Upper lobe of right lung (tissue), 1 donor: ENCODE data around the gene HCN3. TPM values are rescaled to one million over a fixed set of nuclear protein-coding genes. Genes with fewer than 3 reads are reported as not detected.
A peak's percentile ranks its signal among the peaks of the same experiment; 100 is the strongest.

ENCODE experiments used
- ATAC-seq: fragments of 200-7000 bp; cut with Tn5 transposase; one replicate; pipeline ENCODE4 v1.9.1; 2020; ENCODE audit warnings: mild to moderate bottlenecking, moderate library complexity
- DNase-seq: peaks from one replicate; pipeline ENCODE4 v3.0.0-alpha.2; 2020
- H3K27ac ChIP-seq: fragments of 200-600 bp; one replicate; pipeline ENCODE4 v1.8.0; 2022
- H3K27me3 ChIP-seq: fragments of 200-600 bp; one replicate; pipeline ENCODE4 v1.8.0; 2022; ENCODE audit warnings: mild to moderate bottlenecking
- H3K36me3 ChIP-seq: fragments of 200-600 bp; one replicate; pipeline ENCODE4 v1.8.0; 2022
- H3K4me1 ChIP-seq: fragments of 200-600 bp; one replicate; pipeline ENCODE4 v1.8.0; 2022
- H3K4me3 ChIP-seq: fragments of 200-600 bp; one replicate; pipeline ENCODE4 v1.8.0; 2022; ENCODE audit warnings: mild to moderate bottlenecking
- H3K9me3 ChIP-seq: fragments of 200-600 bp; one replicate; pipeline ENCODE4 v1.8.0; 2022
- intact Hi-C: fragments of 100-400 bp; cut with DNase I; formaldehyde crosslinking; loops from one replicate; pipeline ENCODE4 v1.11.0; 2022
- total RNA-seq: library from RNA; stranded (reverse); fragmentation: NEBNext Ultra II Directional; extraction: Animal tissue kit (Norgen Biotek cat#: 25700); gene quantifications from one replicate; pipeline ENCODE4 v1.2.1, GENCODE V29; 2021
- TF ChIP-seq, protein P1 (sequence below): fragments of 200-600 bp; IDR thresholded peaks from one replicate; pipeline ENCODE4 v1.8.0; 2022; ENCODE audit warnings: antibody characterized with exemption
- donor health status: DM: no; HTN: yes; CAD: no; lungs with severe emphysema.

The HCN3 gene
- total RNA-seq, 1 donor from 2014 or later: 2.6 TPM

DNA sequence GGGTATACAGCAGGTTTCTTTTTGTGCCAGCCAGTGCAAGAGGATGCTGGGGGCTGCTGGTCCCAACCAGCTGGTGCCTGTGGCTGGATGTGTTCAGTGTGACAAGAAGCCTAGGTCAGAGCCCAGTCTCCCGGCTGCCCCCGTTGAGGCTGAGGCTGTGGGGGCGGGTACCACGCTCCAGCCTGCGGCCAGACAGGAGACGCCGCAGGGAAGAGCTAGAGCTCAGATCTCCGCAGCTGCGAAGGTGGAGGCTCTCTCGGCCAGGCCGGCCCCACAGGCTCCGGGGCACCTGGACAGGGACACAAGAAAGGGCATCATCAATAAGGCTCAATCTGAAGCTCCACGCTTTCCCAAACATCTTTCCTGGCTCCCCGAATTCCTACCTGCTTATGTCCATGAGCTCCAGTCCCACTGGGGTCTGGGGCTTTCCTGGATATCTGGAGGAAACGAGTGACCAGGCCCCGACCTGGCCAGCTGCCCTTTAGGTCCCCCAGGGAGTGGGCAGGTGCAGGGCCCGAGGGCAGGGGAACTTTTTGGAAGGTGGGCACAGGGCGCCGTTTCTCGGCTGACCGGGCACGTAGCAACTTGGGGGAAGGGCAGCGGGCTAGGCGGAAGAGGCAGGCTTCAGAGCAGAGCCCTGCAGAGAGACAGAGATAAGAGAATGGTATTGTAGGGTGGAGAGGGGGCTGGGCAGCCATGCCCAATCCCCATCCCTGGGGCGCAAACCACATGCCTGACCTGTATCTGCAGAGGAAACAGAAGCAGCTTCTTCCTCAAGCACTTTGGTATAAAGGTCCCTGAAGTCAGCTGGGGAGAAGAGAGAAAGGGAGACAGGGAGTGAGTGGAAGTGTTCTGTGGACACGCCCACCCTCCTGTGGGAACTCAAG is 29.4 kb upstream of the HCN3 start:
- DNase-seq (no peak), ATAC-seq (no peak)
- TF ChIP-seq, protein P1, sequence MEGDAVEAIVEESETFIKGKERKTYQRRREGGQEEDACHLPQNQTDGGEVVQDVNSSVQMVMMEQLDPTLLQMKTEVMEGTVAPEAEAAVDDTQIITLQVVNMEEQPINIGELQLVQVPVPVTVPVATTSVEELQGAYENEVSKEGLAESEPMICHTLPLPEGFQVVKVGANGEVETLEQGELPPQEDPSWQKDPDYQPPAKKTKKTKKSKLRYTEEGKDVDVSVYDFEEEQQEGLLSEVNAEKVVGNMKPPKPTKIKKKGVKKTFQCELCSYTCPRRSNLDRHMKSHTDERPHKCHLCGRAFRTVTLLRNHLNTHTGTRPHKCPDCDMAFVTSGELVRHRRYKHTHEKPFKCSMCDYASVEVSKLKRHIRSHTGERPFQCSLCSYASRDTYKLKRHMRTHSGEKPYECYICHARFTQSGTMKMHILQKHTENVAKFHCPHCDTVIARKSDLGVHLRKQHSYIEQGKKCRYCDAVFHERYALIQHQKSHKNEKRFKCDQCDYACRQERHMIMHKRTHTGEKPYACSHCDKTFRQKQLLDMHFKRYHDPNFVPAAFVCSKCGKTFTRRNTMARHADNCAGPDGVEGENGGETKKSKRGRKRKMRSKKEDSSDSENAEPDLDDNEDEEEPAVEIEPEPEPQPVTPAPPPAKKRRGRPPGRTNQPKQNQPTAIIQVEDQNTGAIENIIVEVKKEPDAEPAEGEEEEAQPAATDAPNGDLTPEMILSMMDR: no peak
- no peak overlapping the region for H3K27ac ChIP-seq
- H3K9me3 ChIP-seq: no peaks in the 10 kb centered on the region
- H3K4me1 ChIP-seq: peaks cover 17% of the 10 kb centered on the region
- intact Hi-C loops: no loop called here
- H3K27me3 ChIP-seq: no peaks in the 10 kb centered on the region
- H3K4me3 ChIP-seq: no peak overlapping the region
- no peaks in the 10 kb centered on the region for H3K36me3 ChIP-seq

DNA sequence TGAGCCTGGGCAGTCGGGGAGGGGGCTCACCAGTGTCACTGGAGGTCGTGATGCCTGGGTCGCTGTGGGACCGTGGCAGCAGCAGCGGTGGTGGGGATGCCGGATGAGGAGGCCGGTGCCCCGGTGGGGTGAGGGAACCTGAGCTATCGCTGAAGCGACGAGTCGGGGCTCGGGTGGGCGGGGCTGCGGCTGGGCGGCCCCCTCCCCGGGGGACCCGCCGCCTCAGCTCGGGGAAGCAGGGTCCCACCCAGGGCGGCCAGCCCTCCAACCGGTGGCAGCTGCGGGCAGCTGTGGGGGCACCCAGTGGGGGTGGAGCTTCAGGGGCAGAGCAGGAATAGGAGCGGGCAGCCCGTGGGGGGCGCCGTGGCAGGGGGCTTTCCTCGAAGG is 27.0 kb upstream of the HCN3 start:
- no peak for ATAC-seq
- no peak overlapping the region for H3K27ac ChIP-seq
- H3K27me3 ChIP-seq: no peaks in the 10 kb centered on the region
- intact Hi-C loops: loop anchor here (10.0 kb wide), 1 partner anchor 75 kb away; the partner anchor contains the start of gene RUSC1
- H3K4me1 ChIP-seq: peaks cover 17% of the 10 kb centered on the region
- no peaks in the 10 kb centered on the region for H3K36me3 ChIP-seq
- DNase-seq: no peak
- no peaks in the 10 kb centered on the region for H3K9me3 ChIP-seq
- no peak overlapping the region for H3K4me3 ChIP-seq
- TF ChIP-seq, protein P1: no peak

DNA sequence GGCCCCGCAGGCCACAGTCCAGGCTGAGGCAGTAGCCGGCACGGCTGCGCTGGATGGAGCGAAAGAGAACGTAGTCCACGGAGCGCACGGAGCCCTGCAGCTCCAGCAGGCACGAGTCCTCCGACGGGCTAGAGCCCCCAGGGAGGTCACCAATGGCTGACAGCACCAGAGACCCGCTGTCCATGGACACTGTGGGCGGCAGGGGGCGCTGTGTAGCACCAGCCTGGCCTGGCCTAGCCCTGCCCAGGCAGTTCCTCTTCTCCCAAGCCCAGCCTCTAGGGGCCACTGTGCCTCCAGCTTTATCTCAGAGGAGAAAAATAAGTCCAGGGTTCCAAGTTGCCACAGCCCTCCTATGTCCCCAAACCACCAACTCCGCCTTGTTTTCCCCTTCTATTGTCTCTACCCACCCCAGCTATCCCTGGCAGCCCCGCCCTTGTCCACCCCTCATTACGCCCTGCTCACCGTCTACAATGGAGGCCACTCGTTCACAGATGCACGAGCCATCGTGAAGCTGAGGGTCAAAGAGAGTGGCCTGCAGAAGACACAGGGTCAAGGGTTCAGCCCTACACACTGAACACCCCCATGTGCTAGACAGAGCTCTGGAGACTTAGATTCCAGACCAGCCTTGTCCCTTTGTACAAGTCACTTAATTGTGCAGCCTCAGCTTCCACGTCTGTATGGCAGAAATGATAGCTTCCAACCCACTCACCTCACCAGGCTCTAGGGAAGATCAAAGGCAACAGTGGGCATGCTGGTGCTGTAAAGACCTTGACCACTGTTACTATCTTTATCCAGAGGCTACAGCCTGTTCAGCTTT is 26.4 kb upstream of the HCN3 start:
- TF ChIP-seq, protein P1: peak; percentile 100
- no peaks in the 10 kb centered on the region for H3K9me3 ChIP-seq
- peak; percentile 96 for DNase-seq
- intact Hi-C loops: loop anchor here (10.0 kb wide), 1 partner anchor 74 kb away; the partner anchor contains the start of gene RUSC1
- H3K4me3 ChIP-seq: no peak overlapping the region
- peaks cover 19% of the 10 kb centered on the region for H3K4me1 ChIP-seq
- no peak overlapping the region for H3K27ac ChIP-seq
- no peaks in the 10 kb centered on the region for H3K36me3 ChIP-seq
- H3K27me3 ChIP-seq: no peaks in the 10 kb centered on the region
- peak; percentile 93 for ATAC-seq

DNA sequence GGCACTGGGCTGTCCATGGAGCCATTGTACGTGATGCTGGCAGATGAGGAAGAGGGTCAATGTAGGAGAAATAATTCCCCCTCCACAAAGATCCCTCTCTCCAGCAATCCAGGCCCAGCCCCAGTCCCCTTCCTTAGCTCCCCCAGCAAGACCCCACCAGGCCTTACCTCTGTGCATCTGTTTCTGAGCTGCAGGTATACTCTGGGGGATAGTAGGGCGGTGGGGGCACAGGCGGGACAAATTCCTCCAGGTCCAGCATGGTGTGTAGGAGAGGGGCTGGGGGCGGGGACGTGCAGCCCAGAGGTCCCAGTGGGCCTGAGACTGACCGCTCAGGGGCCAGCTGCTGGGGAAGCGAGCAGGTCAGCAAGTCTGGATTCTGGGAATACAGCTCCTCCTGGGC is 25.7 kb upstream of the HCN3 start:
- no peaks in the 10 kb centered on the region for H3K9me3 ChIP-seq
- no peak overlapping the region for H3K4me3 ChIP-seq
- H3K27me3 ChIP-seq: no peaks in the 10 kb centered on the region
- TF ChIP-seq, protein P1: no peak
- no peak overlapping the region for H3K27ac ChIP-seq
- intact Hi-C loops: loop anchor here (10.0 kb wide), 1 partner anchor 73 kb away; the partner anchor contains the start of gene RUSC1
- no peak for ATAC-seq
- peaks cover 26% of the 10 kb centered on the region for H3K4me1 ChIP-seq
- H3K36me3 ChIP-seq: no peaks in the 10 kb centered on the region
- no peak for DNase-seq

DNA sequence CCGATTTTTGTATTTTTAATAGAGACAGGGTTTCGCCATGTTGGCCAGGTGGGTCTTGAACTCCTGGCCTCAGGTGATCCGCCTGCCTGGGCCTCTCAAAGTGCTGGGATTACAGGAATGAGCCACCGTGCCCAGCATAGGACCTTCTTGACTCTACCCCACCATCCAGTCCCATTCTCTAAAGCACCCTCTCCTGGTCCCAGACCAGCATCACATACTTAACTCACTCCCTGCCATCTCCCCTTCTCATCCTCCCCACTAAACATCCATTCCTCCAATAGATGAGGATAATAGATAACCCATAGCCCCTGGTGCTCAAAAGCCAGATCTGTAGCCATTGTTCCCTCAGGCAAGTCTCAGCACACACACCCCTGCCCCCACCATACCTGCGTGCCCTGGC is 24.1 kb upstream of the HCN3 start:
- TF ChIP-seq, protein P1: no peak
- Histone ChIP-seq H3K9me3 (no peaks in the 10 kb centered on the region), H3K36me3 (peaks cover 14% of the 10 kb centered on the region), H3K4me3 (no peak overlapping the region), H3K27ac (no peak overlapping the region), H3K27me3 (no peaks in the 10 kb centered on the region), H3K4me1 (peaks cover 26% of the 10 kb centered on the region)
- intact Hi-C loops: loop anchor here (10.0 kb wide), 1 partner anchor 72 kb away; the partner anchor contains the start of gene RUSC1
- DNase-seq (no peak), ATAC-seq (no peak)
